Measurements from ENCODE around the gene METTL2B.
"Not testable (repeated sequence)": the region's sequence is repeated elsewhere in the genome, so short reads cannot be mapped to it uniquely, and the experiment has no call there.

METTL2B gene

GRCh38 chr7:128529191-128529590, 52.6 kb downstream of the METTL2B start:
- not testable (repeated sequence) for DNase-seq

- DNase-seq: peak; percentile 45
Observed at GRCh38 chr7:128530121-128530854, 53.7 kb downstream of the METTL2B start.

GRCh38 chr7:128530855-128531104, 54.2 kb downstream of the METTL2B start:
- no peak for DNase-seq

GRCh38 chr7:128531105-128531954, 54.8 kb downstream of the METTL2B start:
- DNase-seq: peak; percentile 94

- peak; percentile 63 for DNase-seq
Observed at GRCh38 chr7:128531955-128532478, 55.5 kb downstream of the METTL2B start.

- not testable (repeated sequence) for DNase-seq
Observed at GRCh38 chr7:128532956-128533355, 56.4 kb downstream of the METTL2B start.

GRCh38 chr7:128537410-128537809, 60.9 kb downstream of the METTL2B start:
- not testable (repeated sequence) for DNase-seq

GRCh38 chr7:128542530-128542929, 66.0 kb downstream of the METTL2B start:
- not testable (repeated sequence) for DNase-seq

- not testable (repeated sequence) for DNase-seq
Observed at GRCh38 chr7:128543300-128543699, 66.8 kb downstream of the METTL2B start.

GRCh38 chr7:128546319-128546851, 69.8 kb downstream of the METTL2B start:
- not testable (repeated sequence) for DNase-seq

GRCh38 chr7:128550920-128551319, 74.4 kb downstream of the METTL2B start:
- DNase-seq: no peak

- not testable (repeated sequence) for DNase-seq
Observed at GRCh38 chr7:128554394-128554793, 77.8 kb downstream of the METTL2B start.
